Omental fat pad (tissue), 4 donors: ENCODE results near the gene FUT4. TPM values are rescaled to one million over a fixed set of nuclear protein-coding genes. Genes with fewer than 3 reads are reported as not detected.
"Not testable (repeated sequence)": the region's sequence is repeated elsewhere in the genome, so short reads cannot be mapped to it uniquely, and the experiment has no call there.

ENCODE experiments used
- ATAC-seq: fragments of 150-250 bp; one replicate; pipeline ENCODE4 v1.9.1; 2016; ENCODE audit warnings: mild to moderate bottlenecking, moderate library complexity; ENCODE audit not compliant: low FRiP score
- DNase-seq: peaks from one replicate; pipeline ENCODE4 v3.0.0-alpha.2; 2019; ENCODE audit warnings: low spot score
- total RNA-seq, 4 donors: library from RNA; depleted of rRNA; stranded (reverse); fragments of >200 nt; gene quantifications; one replicate each; pipeline ENCODE4 v1.1.0, GENCODE V29; 2016
- TF ChIP-seq, protein P1 (sequence below), 3 donors: fragments of 450-650 bp; IDR thresholded peaks; one replicate each; pipeline ENCODE4 v1.5.1; 2016 to 2017; ENCODE audit warnings: antibody characterized with exemption in 3 of 3, mild to moderate bottlenecking in 3 of 3, moderate library complexity in 2 of 3

The FUT4 gene
- total RNA-seq, 4 donors from 2014 or later, result 4.2 to 7.4 (median 6.9) TPM

- TF ChIP-seq, protein P1, sequence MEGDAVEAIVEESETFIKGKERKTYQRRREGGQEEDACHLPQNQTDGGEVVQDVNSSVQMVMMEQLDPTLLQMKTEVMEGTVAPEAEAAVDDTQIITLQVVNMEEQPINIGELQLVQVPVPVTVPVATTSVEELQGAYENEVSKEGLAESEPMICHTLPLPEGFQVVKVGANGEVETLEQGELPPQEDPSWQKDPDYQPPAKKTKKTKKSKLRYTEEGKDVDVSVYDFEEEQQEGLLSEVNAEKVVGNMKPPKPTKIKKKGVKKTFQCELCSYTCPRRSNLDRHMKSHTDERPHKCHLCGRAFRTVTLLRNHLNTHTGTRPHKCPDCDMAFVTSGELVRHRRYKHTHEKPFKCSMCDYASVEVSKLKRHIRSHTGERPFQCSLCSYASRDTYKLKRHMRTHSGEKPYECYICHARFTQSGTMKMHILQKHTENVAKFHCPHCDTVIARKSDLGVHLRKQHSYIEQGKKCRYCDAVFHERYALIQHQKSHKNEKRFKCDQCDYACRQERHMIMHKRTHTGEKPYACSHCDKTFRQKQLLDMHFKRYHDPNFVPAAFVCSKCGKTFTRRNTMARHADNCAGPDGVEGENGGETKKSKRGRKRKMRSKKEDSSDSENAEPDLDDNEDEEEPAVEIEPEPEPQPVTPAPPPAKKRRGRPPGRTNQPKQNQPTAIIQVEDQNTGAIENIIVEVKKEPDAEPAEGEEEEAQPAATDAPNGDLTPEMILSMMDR (IDR thresholded peaks at IDR 0.05), result no peak
- no peak for DNase-seq
- peak; percentile 21 for ATAC-seq
Measured at GRCh38 chr11:94544646-94545263, 1.0 kb downstream of the FUT4 start.

GRCh38 chr11:94545264-94546161, 1.8 kb downstream of the FUT4 start:
- DNase-seq, result no peak
- TF ChIP-seq, protein P1 (IDR thresholded peaks at IDR 0.05), result no peak
- no peak for ATAC-seq

DNA sequence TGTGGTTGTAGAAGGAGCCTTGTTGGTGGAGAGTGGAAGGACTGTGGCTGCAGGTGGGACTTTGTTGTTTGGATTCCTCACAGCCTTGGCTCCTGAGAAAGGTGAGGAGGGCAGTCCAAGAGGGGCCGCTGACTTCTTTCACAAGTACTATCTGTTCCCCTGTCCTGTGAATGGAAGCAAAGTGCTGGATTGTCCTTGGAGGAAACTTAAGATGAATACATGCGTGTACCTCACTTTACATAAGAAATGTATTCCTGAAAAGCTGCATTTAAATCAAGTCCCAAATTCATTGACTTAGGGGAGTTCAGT, 2.4 kb downstream of the FUT4 start:
- TF ChIP-seq, protein P1 (IDR thresholded peaks at IDR 0.05), result no peak
- DNase-seq (no peak), ATAC-seq (no peak)

- no peak for ATAC-seq
- TF ChIP-seq, protein P1 (IDR thresholded peaks at IDR 0.05), result no peak
- DNase-seq, result no peak
Measured at GRCh38 chr11:94546886-94547285, 3.2 kb downstream of the FUT4 start.

DNA sequence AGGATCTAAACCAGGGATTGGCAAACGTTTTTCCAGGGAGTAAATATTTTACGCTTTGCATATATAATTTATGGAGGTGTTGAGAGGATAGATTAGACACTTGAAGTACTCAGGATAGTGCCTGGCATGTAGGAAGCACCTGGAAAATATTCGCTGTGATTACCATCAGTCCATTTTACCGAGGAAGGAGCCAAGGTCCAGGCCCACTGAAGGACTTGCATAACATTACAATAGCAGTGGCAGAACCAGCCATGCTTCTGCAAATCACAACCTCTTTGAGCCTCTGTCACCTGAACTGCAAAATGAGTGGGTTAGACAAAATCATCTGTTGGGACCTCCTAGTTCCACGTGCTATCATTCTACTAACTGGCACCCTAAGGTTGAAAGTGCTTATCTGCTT, 5.4 kb downstream of the FUT4 start:
- ATAC-seq (no peak), DNase-seq (no peak)
- TF ChIP-seq, protein P1 (IDR thresholded peaks at IDR 0.05), result no peak

- TF ChIP-seq, protein P1 (IDR thresholded peaks at IDR 0.05), result no peak
- DNase-seq, result no peak
- ATAC-seq, result no peak
Measured at GRCh38 chr11:94550513-94550912, 6.8 kb downstream of the FUT4 start.

DNA sequence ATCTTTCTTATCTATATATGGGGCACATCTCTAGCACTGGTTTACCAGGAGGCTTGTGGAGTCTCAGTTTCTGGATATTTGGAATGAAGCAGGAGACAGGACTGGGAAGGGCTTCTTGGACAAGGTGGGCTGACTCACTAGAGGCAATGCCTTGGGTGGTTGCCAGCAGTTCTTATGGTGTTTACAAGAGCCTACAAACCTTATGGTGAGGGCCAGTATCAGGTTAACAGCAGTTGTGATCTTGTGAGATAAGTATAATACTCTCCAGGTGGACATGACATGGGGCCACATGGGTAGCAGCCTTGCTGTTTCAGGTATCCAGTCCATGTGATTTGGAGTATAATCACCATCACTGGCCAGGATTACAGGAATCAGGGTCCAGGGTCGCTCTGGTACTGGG, 10.2 kb downstream of the FUT4 start:
- TF ChIP-seq, protein P1 (IDR thresholded peaks at IDR 0.05), result no peak
- no peak for DNase-seq
- no peak for ATAC-seq

DNA sequence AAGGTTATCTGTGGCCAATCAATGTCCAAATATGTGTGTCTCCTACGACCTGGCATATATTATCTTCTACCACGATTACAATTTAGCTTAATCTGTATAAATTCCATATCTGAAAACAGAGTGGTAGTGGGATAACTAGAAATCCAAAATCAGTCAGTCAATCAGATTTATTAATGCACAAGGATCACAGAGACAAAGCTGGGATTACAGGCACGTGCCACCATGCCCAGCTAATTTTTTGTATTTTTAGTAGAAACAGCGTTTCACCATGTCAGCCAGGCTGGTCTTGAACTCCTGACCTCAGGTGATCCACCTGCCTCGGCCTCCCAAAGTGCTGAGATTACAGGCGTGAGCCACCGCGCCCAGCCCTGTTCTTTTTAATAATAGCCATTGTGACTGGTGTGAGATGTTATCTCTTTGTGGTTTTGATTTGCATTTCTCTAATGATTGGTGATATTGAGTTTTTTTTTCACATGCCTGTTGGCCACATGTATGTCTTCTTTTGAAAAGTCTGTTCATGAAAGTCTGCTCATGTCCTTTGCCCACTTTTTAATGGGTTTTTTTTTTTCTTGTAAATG, 12.1 kb downstream of the FUT4 start:
- ATAC-seq, DNase-seq: not testable (repeated sequence)
